Coronary artery (tissue), 2 donors: ENCODE results near the gene EIF6.
"Not testable (repeated sequence)": the region's sequence is repeated elsewhere in the genome, so short reads cannot be mapped to it uniquely, and the experiment has no call there.

Source experiments
- DNase-seq: peaks from one replicate; pipeline ENCODE4 v3.0.0-alpha.2; 2017; ENCODE audit warnings: low spot score
- H3K27ac ChIP-seq, 2 donors: fragments of 200-600 bp; sonication (generic); one replicate each; pipeline ENCODE4 v1.5.1; 2016 to 2019
- H3K4me3 ChIP-seq: fragments of 200-600 bp; sonication (generic); 2 replicates; pipeline ENCODE4 v1.5.1; 2016; ENCODE audit warnings: mild to moderate bottlenecking, moderate library complexity
- CTCF ChIP-seq: fragments of 200-600 bp; sonication (generic); IDR thresholded peaks from one replicate; pipeline ENCODE4 v1.5.1; 2019; ENCODE audit warnings: antibody characterized with exemption

The EIF6 gene

GRCh38 chr20:35260426-35260825 is 24.1 kb downstream of the EIF6 start:
- Histone ChIP-seq H3K27ac (no peak overlapping the region), H3K4me3 (no peak overlapping the region)
- TF ChIP-seq CTCF = no peak
- no peak for DNase-seq

DNA sequence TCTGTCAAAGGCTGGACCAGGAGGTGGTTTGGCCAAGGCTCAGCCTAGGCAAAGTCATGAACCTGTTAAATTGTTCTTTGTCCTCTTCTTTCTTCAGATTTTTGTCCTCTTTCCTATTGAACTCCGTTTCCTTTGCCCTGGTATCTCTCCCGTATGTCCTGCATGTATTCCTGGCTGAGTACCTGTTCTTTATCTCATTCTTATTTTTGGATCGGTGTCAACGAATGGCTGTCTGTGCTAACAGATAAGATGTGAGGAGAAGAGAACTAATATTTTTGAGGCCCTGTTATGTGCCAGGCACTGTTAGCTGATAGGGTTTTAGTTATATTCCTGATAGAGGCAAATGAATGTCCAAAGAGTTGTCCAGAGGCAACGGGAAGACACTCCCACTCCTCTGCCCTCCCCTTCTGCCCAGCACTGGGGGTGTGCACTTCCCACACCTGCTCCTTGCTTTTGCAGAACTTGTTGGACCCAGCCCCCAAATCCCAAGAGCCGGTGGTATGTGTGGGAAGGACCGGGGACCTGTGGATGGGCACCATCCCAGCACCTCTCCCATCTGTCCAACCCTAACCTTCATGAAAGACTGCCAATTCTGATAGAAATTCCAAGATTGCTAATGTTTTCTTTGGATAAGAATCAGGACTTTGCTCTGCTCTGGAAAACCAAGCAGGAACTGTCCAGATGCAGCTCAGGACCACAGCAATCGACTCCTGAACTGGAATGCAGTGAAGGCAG is 27.2 kb downstream of the EIF6 start:
- no peak for TF ChIP-seq CTCF
- DNase-seq = no peak
- Histone ChIP-seq H3K4me3 (no peak overlapping the region), H3K27ac (no peak overlapping the region)

DNA sequence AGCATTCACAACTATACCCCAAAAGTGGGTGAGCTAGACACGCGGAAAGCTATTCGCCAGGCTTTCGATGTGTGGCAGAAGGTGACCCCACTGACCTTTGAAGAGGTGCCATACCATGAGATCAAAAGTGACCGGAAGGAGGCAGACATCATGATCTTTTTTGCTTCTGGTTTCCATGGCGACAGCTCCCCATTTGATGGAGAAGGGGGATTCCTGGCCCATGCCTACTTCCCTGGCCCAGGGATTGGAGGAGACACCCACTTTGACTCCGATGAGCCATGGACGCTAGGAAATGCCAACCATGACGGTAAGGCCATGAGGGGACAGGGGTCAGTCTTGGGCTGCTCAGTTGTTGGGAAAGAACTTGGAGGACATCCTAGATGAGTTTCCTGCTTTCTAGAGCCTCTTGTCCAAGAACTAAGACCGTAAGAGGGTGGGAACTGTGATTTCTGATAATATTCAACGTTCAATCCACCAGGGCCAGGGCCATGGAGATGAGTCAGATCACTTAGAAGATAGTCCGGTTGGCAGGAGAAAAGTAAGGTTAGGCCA is 30.0 kb downstream of the EIF6 start:
- no peak for DNase-seq
- no peak for TF ChIP-seq CTCF
- H3K4me3 ChIP-seq = no peak overlapping the region

GRCh38 chr20:35253010-35253409 is 31.6 kb downstream of the EIF6 start:
- DNase-seq = no peak
- Histone ChIP-seq H3K27ac (no peak overlapping the region), H3K4me3 (no peak overlapping the region)
- TF ChIP-seq CTCF = no peak

More for the DNA sequence above, 30.0 kb downstream of the EIF6 start:
- H3K27ac ChIP-seq = no peak overlapping the region

GRCh38 chr20:35252598-35252997 is 32.0 kb downstream of the EIF6 start:
- DNase-seq, H3K27ac ChIP-seq, H3K4me3 ChIP-seq: not testable (repeated sequence)

GRCh38 chr20:35252037-35252461 is 32.5 kb downstream of the EIF6 start:
- Histone ChIP-seq H3K27ac (no peak overlapping the region), H3K4me3 (no peak overlapping the region)
- DNase-seq = no peak
- TF ChIP-seq CTCF = no peak

DNA sequence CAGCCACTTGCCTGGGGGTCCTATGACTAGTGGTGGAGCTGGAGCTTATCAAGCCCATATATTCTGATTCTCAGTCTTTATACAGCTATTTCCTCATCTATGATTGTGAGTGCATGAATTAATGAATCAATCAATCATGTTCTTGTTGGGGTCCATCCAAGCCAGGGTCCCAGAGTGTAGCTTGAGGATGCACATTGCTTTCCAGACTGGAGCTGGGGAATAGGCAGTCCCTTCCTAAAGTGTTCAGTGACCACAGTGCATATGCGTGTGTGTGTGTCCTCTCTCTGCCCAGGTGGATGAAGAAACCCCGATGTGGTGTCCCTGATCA is 33.0 kb downstream of the EIF6 start:
- DNase-seq = no peak
- no peak overlapping the region for H3K4me3 ChIP-seq
- no peak overlapping the region for H3K27ac ChIP-seq
- no peak for TF ChIP-seq CTCF
